ENCODE data around the gene FILIP1L.

- TF ChIP-seq, protein P1, sequence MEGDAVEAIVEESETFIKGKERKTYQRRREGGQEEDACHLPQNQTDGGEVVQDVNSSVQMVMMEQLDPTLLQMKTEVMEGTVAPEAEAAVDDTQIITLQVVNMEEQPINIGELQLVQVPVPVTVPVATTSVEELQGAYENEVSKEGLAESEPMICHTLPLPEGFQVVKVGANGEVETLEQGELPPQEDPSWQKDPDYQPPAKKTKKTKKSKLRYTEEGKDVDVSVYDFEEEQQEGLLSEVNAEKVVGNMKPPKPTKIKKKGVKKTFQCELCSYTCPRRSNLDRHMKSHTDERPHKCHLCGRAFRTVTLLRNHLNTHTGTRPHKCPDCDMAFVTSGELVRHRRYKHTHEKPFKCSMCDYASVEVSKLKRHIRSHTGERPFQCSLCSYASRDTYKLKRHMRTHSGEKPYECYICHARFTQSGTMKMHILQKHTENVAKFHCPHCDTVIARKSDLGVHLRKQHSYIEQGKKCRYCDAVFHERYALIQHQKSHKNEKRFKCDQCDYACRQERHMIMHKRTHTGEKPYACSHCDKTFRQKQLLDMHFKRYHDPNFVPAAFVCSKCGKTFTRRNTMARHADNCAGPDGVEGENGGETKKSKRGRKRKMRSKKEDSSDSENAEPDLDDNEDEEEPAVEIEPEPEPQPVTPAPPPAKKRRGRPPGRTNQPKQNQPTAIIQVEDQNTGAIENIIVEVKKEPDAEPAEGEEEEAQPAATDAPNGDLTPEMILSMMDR (IDR thresholded peaks at IDR 0.05 in 4 of 5, conservative IDR thresholded peaks at IDR 0.05 in 1 of 5), result no peak
- no peak for TF ChIP-seq POLR2A (IDR thresholded peaks at IDR 0.05)
Observed at GRCh38 chr3:99980606-99981005, 133.7 kb downstream of the FILIP1L start.
